HepG2 (cell line): ENCODE measurements around the gene ETFA. TPM values are rescaled to one million over a fixed set of nuclear protein-coding genes. Genes with fewer than 3 reads are reported as not detected.

Experiments used
- ATAD3A ChIP-seq: sonication (generic); formaldehyde crosslinking; IDR thresholded peaks from 2 replicates; pipeline ENCODE4 v1.4.0; 2020; ENCODE audit warnings: missing genetic modification reagents
- ATM ChIP-seq: fragments of 450-650 bp; IDR thresholded peaks from 2 replicates; pipeline ENCODE4 v1.7.1; 2017; ENCODE audit warnings: mild to moderate bottlenecking, borderline replicate concordance
- ERF ChIP-seq: IDR thresholded peaks from 2 replicates; pipeline ENCODE4 v1.6.1; 2018; ENCODE audit warnings: missing biosample characterization, missing genetic modification reagents
- ETV5 ChIP-seq: IDR thresholded peaks from 2 replicates; pipeline ENCODE4 v1.6.1; 2018; ENCODE audit warnings: missing biosample characterization, missing genetic modification reagents, inconsistent platforms, borderline replicate concordance
- FIP1L1 ChIP-seq: fragments of 200-400 bp; formaldehyde crosslinking; IDR thresholded peaks from 2 replicates; pipeline ENCODE4 v1.6.1; 2018; ENCODE audit warnings: low read depth, mild to moderate bottlenecking, low read length, moderate library complexity, borderline replicate concordance; ENCODE audit not compliant: insufficient read depth
- MED1 ChIP-seq: sonication (generic); formaldehyde crosslinking; IDR thresholded peaks from 2 replicates; pipeline ENCODE4 v1.4.0; 2020; ENCODE audit warnings: missing genetic modification reagents
- MLLT10 ChIP-seq: sonication (generic); formaldehyde crosslinking; IDR thresholded peaks from 2 replicates; pipeline ENCODE4 v1.4.0; 2020; ENCODE audit warnings: missing genetic modification reagents
- PHF8 ChIP-seq: sonication (generic); formaldehyde crosslinking; IDR thresholded peaks from 2 replicates; pipeline ENCODE4 v1.5.0; 2020; ENCODE audit warnings: missing genetic modification reagents
- RFX1 ChIP-seq: fragments of 450-650 bp; IDR thresholded peaks from 2 replicates; pipeline ENCODE4 v1.6.1; 2017
- SAFB2 ChIP-seq: sonication (generic); formaldehyde crosslinking; IDR thresholded peaks from 2 replicates; pipeline ENCODE4 v1.5.1; 2020; ENCODE audit warnings: missing genetic modification reagents, low read depth, mild to moderate bottlenecking, borderline replicate concordance
- SIN3B ChIP-seq: fragments of 150-350 bp; IDR thresholded peaks from 2 replicates; pipeline ENCODE4 v1.6.1; 2014; ENCODE audit warnings: low read length
- XRCC5 ChIP-seq: fragments of 200-400 bp; formaldehyde crosslinking; optimal IDR thresholded peaks from 2 replicates; pipeline ENCODE3; 2017; ENCODE audit warnings: mild to moderate bottlenecking, low read length
- ZBTB38 ChIP-seq: sonication (generic); formaldehyde crosslinking; IDR thresholded peaks from 2 replicates; pipeline ENCODE4 v1.5.1; 2020; ENCODE audit warnings: mild to moderate bottlenecking, missing genetic modification reagents
- ZFP36L2 ChIP-seq: sonication (generic); formaldehyde crosslinking; IDR thresholded peaks from 2 replicates; pipeline ENCODE4 v1.4.0; 2020; ENCODE audit warnings: missing genetic modification reagents
- ZKSCAN5 ChIP-seq: sonication (generic); formaldehyde crosslinking; IDR thresholded peaks from 2 replicates; pipeline ENCODE4 v1.5.1; 2020; ENCODE audit warnings: mild to moderate bottlenecking, missing genetic modification reagents
- ZMYM4 ChIP-seq: sonication (generic); formaldehyde crosslinking; IDR thresholded peaks from 2 replicates; pipeline ENCODE4 v1.8.1; 2023; ENCODE audit warnings: mild to moderate bottlenecking, missing genetic modification reagents
- ZNF10 ChIP-seq: sonication (generic); formaldehyde crosslinking; IDR thresholded peaks from 2 replicates; pipeline ENCODE4 v1.4.0; 2020; ENCODE audit warnings: mild to moderate bottlenecking, low read depth, missing genetic modification reagents, borderline replicate concordance
- ZNF124 ChIP-seq: sonication (generic); formaldehyde crosslinking; IDR thresholded peaks from 2 replicates; pipeline ENCODE4 v1.4.0; 2020; ENCODE audit warnings: missing genetic modification reagents
- ZNF235 ChIP-seq: sonication (generic); formaldehyde crosslinking; IDR thresholded peaks from 2 replicates; pipeline ENCODE4 v1.8.1; 2023; ENCODE audit warnings: mild to moderate bottlenecking, missing genetic modification reagents, borderline replicate concordance
- ZNF264 ChIP-seq: sonication (generic); formaldehyde crosslinking; IDR thresholded peaks from 2 replicates; pipeline ENCODE4 v1.4.0; 2020; ENCODE audit warnings: missing genetic modification reagents
- ZNF331 ChIP-seq: sonication (generic); formaldehyde crosslinking; IDR thresholded peaks from 2 replicates; pipeline ENCODE4 v1.4.0; 2020; ENCODE audit warnings: missing genetic modification reagents
- ZNF761 ChIP-seq: sonication (generic); formaldehyde crosslinking; conservative IDR thresholded peaks from 2 replicates; pipeline ENCODE4 v1.4.0; 2020; ENCODE audit warnings: mild to moderate bottlenecking, missing genetic modification reagents
- ZNF790 ChIP-seq: sonication (generic); formaldehyde crosslinking; IDR thresholded peaks from 2 replicates; pipeline ENCODE4 v1.8.0; 2022; ENCODE audit warnings: missing genetic modification reagents, mild to moderate bottlenecking, borderline replicate concordance
- ZNF83 ChIP-seq: sonication (generic); formaldehyde crosslinking; IDR thresholded peaks from 2 replicates; pipeline ENCODE4 v1.4.0; 2020; ENCODE audit warnings: missing genetic modification reagents, mild to moderate bottlenecking, borderline replicate concordance
- ZSCAN21 ChIP-seq: sonication (generic); formaldehyde crosslinking; IDR thresholded peaks from 2 replicates; pipeline ENCODE4 v1.8.0; 2022; ENCODE audit warnings: mild to moderate bottlenecking, missing genetic modification reagents, moderate library complexity, borderline replicate concordance
- ZSCAN25 ChIP-seq: sonication (generic); formaldehyde crosslinking; IDR thresholded peaks from 2 replicates; pipeline ENCODE4 v1.8.0; 2022; ENCODE audit warnings: mild to moderate bottlenecking, missing genetic modification reagents
- polyA plus RNA-seq, 8 experiments: library from polyadenylated mRNA; depleted of rRNA in 3 of 8; stranded (reverse) in 7 of 8; unstranded in 1 of 8; fragments of >200 nt; fragmentation: Illumina TruSeq in 4 of 8; extraction: Trizol in 4 of 8; gene quantifications; 2 replicates each; pipeline versions ENCODE4 v1.2.1 to v1.2.3, GENCODE V29; 2011 to 2016; ENCODE audit warnings: low read depth in 4 of 8, missing spikeins in 1 of 8, mixed read lengths in 1 of 8; ENCODE audit not compliant: insufficient read depth in 1 of 8
- total RNA-seq, 5 experiments: library from RNA; depleted of rRNA; stranded (reverse); fragments of >200 nt; fragmentation: Illumina TruSeq; extraction: Trizol; gene quantifications; 2 replicates each; pipeline ENCODE4 v1.2.3, GENCODE V29; 2016; ENCODE audit warnings: low read depth in 1 of 5
- TF ChIP-seq, protein P1 (sequence below): sonication (generic); formaldehyde crosslinking; conservative IDR thresholded peaks from 2 replicates; pipeline ENCODE4 v1.4.0; 2020; ENCODE audit warnings: mild to moderate bottlenecking, missing genetic modification reagents, moderate library complexity
- TF ChIP-seq, protein P2 (sequence below): IDR thresholded peaks from 2 replicates; pipeline ENCODE4 v1.6.1; 2016; ENCODE audit warnings: missing biosample characterization, missing genetic modification reagents, low read depth

Gene ETFA
- total and polyA plus RNA-seq, 2 of the 13 experiments (the other 11 are each of a cell fraction or from before 2014, with no cell fraction given), result 291 to 396 TPM

DNA sequence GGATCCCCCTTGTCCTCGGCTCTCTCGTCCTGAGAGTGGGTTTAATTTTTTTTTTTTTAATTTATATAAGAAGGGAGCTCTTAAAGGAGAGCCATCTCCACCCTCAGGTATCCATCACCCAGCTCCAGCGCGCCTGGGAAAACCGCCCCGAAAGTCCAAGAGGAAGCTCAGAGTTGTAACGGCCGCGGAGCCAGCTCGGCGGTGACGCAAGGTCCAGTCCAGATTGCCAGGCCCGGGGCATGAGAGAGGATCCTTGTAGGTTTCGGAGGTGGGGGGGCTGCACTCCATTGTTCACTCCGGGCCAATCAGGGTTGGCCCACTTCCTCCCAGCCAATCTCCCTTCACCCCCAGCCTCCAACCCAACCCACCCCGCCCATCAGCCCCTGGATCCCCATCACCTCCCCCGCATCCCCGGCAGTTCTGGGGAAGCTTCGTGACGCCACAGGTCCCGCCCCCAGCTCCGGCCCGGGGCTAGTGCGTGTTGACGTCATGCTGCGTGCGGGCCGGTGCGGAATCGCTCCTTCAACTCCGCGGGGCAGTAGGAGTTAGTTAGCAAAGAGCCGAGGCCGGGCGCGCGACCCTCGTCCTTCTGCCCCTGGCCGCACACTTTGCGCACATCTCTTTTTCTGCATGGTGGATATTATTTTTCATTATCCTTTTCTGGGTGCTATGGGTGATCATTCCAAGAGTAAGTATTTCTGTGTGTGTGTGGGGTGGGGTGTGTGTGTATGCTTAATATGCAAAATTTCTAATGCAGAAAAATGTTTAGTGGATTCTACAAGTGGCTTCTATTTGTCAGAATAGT lies 25.2 kb upstream of the ETFA start, which contains the start of gene ISL2 (continued):
- TF ChIP-seq ZFP36L2 (CRISPR knock-in tag) (no peak), ZNF761 (CRISPR knock-in tag) (no peak), ZSCAN21 (CRISPR knock-in tag) (peak; percentile 41; the same call in 1 of the 2 replicates), ATAD3A (no peak), PHF8 (CRISPR knock-in tag) (peak; percentile 66), XRCC5 (peak; percentile 8), ZNF235 (CRISPR knock-in tag) (no peak), MLLT10 (no peak), MED1 (CRISPR knock-in tag) (peak; percentile 77), RFX1 (no peak), SAFB2 (CRISPR knock-in tag) (peak; percentile 47; the same call in 1 of the 2 replicates), SIN3B (no peak), ERF (CRISPR knock-in tag) (peak; percentile 85), ZMYM4 (CRISPR knock-in tag) (peak; percentile 95), ZNF331 (CRISPR knock-in tag) (peak; percentile 21; the same call in 1 of the 2 replicates), ZNF10 (CRISPR knock-in tag) (no peak), ZNF264 (CRISPR knock-in tag) (peak; percentile 49; the same call in 1 of the 2 replicates), ATM (no peak), FIP1L1 (no peak), ZSCAN25 (CRISPR knock-in tag) (no peak), ZNF124 (CRISPR knock-in tag) (no peak), ZNF83 (CRISPR knock-in tag) (no peak), ZKSCAN5 (CRISPR knock-in tag) (0 out of 2 replicates have a peak, but pooled peaks have one; percentile 54), ZBTB38 (CRISPR knock-in tag) (peak; percentile 82), ZNF790 (no peak), ETV5 (CRISPR knock-in tag) (peak; percentile 9; the same call in 1 of the 2 replicates)
- TF ChIP-seq, protein P1, sequence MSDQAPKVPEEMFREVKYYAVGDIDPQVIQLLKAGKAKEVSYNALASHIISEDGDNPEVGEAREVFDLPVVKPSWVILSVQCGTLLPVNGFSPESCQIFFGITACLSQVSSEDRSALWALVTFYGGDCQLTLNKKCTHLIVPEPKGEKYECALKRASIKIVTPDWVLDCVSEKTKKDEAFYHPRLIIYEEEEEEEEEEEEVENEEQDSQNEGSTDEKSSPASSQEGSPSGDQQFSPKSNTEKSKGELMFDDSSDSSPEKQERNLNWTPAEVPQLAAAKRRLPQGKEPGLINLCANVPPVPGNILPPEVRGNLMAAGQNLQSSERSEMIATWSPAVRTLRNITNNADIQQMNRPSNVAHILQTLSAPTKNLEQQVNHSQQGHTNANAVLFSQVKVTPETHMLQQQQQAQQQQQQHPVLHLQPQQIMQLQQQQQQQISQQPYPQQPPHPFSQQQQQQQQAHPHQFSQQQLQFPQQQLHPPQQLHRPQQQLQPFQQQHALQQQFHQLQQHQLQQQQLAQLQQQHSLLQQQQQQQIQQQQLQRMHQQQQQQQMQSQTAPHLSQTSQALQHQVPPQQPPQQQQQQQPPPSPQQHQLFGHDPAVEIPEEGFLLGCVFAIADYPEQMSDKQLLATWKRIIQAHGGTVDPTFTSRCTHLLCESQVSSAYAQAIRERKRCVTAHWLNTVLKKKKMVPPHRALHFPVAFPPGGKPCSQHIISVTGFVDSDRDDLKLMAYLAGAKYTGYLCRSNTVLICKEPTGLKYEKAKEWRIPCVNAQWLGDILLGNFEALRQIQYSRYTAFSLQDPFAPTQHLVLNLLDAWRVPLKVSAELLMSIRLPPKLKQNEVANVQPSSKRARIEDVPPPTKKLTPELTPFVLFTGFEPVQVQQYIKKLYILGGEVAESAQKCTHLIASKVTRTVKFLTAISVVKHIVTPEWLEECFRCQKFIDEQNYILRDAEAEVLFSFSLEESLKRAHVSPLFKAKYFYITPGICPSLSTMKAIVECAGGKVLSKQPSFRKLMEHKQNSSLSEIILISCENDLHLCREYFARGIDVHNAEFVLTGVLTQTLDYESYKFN (CRISPR knock-in tag), result peak; percentile 46
- TF ChIP-seq, protein P2, sequence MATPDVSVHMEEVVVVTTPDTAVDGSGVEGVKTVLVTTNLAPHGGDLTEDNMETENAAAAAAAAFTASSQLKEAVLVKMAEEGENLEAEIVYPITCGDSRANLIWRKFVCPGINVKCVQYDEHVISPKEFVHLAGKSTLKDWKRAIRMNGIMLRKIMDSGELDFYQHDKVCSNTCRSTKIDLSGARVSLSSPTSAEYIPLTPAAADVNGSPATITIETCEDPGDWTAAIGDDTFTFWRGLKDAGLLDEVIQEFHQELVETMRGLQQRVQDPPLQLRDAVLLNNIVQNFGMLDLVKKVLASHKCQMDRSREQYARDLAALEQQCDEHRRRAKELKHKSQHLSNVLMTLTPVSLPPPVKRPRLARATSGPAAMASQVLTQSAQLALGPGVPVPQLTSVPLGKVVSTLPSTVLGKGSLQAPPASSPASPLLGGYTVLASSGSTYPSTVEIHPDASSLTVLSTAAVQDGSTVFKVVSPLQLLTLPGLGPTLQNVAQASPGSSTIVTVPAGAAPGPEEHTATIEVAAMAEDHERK (CRISPR knock-in tag), result peak; percentile 81
